ENCODE measurements around the gene PCSK6. TPM values are rescaled to one million over a fixed set of nuclear protein-coding genes. Genes with fewer than 3 reads are reported as not detected.

Gene PCSK6
- total RNA-seq, 2 experiments from 2014 or later = 0.57 TPM; not detected in 1

DNA sequence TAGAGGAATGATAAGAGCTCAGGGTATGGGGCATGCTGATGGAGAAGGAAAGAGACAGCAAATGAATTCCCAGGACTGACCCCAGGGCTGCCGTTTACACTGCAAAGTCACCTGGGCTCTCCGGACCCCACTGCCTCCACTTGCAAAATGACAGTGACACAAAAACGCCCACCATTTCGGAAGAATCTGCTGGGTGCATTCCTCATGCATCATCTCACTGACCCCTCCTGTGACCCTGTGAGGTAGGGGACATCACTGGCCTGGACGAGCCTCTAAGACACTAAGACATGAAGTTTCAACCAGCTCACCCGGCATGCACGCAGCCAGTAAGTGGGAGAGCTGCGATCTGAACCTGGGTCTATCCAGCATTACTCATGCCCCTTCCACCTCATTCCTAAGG is 60.3 kb downstream of the PCSK6 start:
- DNase-seq (ENCODE audit: low spot score) = no peak
- H3K9me2 ChIP-seq (ENCODE audit: insufficient read depth, low read length) = no peaks in the 10 kb centered on the region
- TF ChIP-seq, protein P1, sequence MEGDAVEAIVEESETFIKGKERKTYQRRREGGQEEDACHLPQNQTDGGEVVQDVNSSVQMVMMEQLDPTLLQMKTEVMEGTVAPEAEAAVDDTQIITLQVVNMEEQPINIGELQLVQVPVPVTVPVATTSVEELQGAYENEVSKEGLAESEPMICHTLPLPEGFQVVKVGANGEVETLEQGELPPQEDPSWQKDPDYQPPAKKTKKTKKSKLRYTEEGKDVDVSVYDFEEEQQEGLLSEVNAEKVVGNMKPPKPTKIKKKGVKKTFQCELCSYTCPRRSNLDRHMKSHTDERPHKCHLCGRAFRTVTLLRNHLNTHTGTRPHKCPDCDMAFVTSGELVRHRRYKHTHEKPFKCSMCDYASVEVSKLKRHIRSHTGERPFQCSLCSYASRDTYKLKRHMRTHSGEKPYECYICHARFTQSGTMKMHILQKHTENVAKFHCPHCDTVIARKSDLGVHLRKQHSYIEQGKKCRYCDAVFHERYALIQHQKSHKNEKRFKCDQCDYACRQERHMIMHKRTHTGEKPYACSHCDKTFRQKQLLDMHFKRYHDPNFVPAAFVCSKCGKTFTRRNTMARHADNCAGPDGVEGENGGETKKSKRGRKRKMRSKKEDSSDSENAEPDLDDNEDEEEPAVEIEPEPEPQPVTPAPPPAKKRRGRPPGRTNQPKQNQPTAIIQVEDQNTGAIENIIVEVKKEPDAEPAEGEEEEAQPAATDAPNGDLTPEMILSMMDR (conservative IDR thresholded peaks at IDR 0.05; ENCODE audit: low read length) = no peak
- no peak for TF ChIP-seq EZH2phosphoT487 (IDR thresholded peaks at IDR 0.05; ENCODE audit: borderline replicate concordance, low read depth, low read length)
- H3K4me1 ChIP-seq (ENCODE audit: insufficient read depth, low read length, poor library complexity, severe bottlenecking) = no peaks in the 10 kb centered on the region
- no peak overlapping the region for H3K27ac ChIP-seq (ENCODE audit: low read depth, low read length, poor library complexity, severe bottlenecking)
- ChIA-PET CTCF (ENCODE audit: unreplicated experiment) (no interaction called here), POLR2A (interaction anchor here (0.6 kb wide), 1 partner anchor 170 kb away, joined by 7 read pairs; no protein-coding TSS in a partner anchor)
- no TSS peak for BruUV-seq (replicated peaks)
- no peaks in the 10 kb centered on the region for H3K36me3 ChIP-seq (ENCODE audit: insufficient read depth, low read length)
- H3K4me3 ChIP-seq (ENCODE audit: low read depth, low read length, poor library complexity, severe bottlenecking) = no peak overlapping the region
- H3K9me3 ChIP-seq (ENCODE audit: low read length) = no peaks in the 10 kb centered on the region
- H2AFZ ChIP-seq (ENCODE audit: low read length) = no peak overlapping the region
- no peaks in the 10 kb centered on the region for H3K79me2 ChIP-seq (ENCODE audit: insufficient read depth, low read depth, low read length)
- intact Hi-C loops (cut with micrococcal nuclease; ENCODE audit: unreplicated experiment) = no loop called here
- H4K20me1 ChIP-seq (ENCODE audit: insufficient read depth, low read length) = no peaks in the 10 kb centered on the region
- no peak overlapping the region for H3K4me2 ChIP-seq (ENCODE audit: low read length)

DNA sequence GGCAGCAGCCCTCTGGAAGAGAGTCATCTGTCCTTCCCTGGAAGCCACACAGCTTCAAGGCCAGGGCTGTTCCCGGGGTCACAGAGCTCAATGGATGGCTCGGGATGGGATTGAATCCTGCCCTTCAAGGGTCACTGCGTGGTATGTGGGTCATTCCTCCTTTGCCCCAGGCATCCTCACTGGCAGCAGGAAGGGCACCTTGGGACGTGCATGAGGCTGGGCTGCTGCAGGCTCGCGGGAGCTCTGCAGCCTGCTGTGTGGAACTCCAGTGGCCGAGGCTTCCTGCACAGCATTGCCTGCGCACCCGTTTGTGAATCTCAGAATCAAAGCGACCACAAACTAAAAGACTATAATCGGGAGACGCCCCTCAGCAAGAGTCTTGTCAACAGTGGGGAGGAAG is 60.7 kb downstream of the PCSK6 start:
- H3K36me3 ChIP-seq (ENCODE audit: insufficient read depth, low read length) = no peaks in the 10 kb centered on the region
- ChIA-PET CTCF (ENCODE audit: unreplicated experiment) (no interaction called here), POLR2A (interaction anchor here (0.6 kb wide), 1 partner anchor 171 kb away, joined by 7 read pairs; no protein-coding TSS in a partner anchor)
- no peak for TF ChIP-seq EZH2phosphoT487 (IDR thresholded peaks at IDR 0.05; ENCODE audit: borderline replicate concordance, low read depth, low read length)
- TF ChIP-seq, protein P1 (conservative IDR thresholded peaks at IDR 0.05; ENCODE audit: low read length) = no peak
- H4K20me1 ChIP-seq (ENCODE audit: insufficient read depth, low read length) = no peaks in the 10 kb centered on the region
- H3K9me3 ChIP-seq (ENCODE audit: low read length) = no peaks in the 10 kb centered on the region
- intact Hi-C loops (cut with micrococcal nuclease; ENCODE audit: unreplicated experiment) = no loop called here
- no peak overlapping the region for H2AFZ ChIP-seq (ENCODE audit: low read length)
- no peak overlapping the region for H3K4me2 ChIP-seq (ENCODE audit: low read length)
- BruUV-seq (replicated peaks) = no TSS peak
- no peaks in the 10 kb centered on the region for H3K4me1 ChIP-seq (ENCODE audit: insufficient read depth, low read length, poor library complexity, severe bottlenecking)
- H3K4me3 ChIP-seq (ENCODE audit: low read depth, low read length, poor library complexity, severe bottlenecking) = no peak overlapping the region
- H3K27ac ChIP-seq (ENCODE audit: low read depth, low read length, poor library complexity, severe bottlenecking) = no peak overlapping the region
- DNase-seq (ENCODE audit: low spot score) = no peak
- no peaks in the 10 kb centered on the region for H3K79me2 ChIP-seq (ENCODE audit: insufficient read depth, low read depth, low read length)
- no peaks in the 10 kb centered on the region for H3K9me2 ChIP-seq (ENCODE audit: insufficient read depth, low read length)

DNA sequence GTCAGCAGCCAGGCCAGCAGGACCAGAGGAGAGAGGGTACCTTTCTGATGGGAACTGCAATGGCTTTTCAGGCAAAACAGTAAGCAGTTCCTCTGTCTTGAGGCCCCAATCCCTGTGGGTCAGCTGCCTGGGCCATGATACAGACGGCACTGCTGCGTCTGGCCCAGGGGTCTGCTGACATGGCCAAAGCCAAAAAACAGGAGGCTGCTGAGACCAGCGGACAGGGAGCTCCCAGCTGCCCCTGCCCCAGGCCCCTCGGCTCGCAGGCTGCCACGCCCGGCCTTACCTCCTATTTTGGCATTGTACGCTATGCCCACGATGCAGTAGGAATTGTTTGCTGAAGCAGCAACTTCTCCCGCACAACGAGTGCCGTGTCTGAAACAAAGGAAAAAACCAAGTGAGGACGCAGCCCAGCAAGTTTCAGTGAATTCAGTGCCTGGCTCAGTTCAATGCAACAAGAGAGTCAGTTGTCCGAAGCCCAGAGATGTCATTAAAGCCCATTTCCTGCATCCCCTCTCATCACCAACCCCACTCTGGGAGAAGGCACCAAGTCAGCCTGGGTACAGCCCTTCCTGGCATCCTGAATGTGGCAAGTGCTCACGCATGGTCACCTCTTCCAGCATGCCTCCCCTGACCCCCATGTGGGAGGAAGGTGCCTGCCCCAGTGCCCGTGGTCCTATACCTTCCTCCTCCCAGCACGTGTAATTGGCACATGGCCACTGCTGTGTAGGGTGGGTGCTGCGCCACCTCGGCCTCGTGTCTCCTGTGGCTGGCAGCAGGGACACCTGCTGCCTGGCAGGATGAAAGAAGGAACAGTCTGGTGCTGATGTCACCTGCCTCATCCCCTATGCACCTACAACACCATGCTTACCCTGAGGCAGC is 61.7 kb downstream of the PCSK6 start:
- H3K36me3 ChIP-seq (ENCODE audit: insufficient read depth, low read length) = no peaks in the 10 kb centered on the region
- no peak overlapping the region for H3K4me2 ChIP-seq (ENCODE audit: low read length)
- H3K27ac ChIP-seq (ENCODE audit: low read depth, low read length, poor library complexity, severe bottlenecking) = no peak overlapping the region
- H3K4me3 ChIP-seq (ENCODE audit: low read depth, low read length, poor library complexity, severe bottlenecking) = no peak overlapping the region
- POLR2A ChIA-PET = no interaction called here
- no TSS peak for BruUV-seq (replicated peaks)
- no peaks in the 10 kb centered on the region for H4K20me1 ChIP-seq (ENCODE audit: insufficient read depth, low read length)
- H3K9me2 ChIP-seq (ENCODE audit: insufficient read depth, low read length) = no peaks in the 10 kb centered on the region
- no peaks in the 10 kb centered on the region for H3K9me3 ChIP-seq (ENCODE audit: low read length)
- H3K4me1 ChIP-seq (ENCODE audit: insufficient read depth, low read length, poor library complexity, severe bottlenecking) = no peaks in the 10 kb centered on the region
- CTCF ChIA-PET (ENCODE audit: unreplicated experiment) = no interaction called here
- TF ChIP-seq, protein P1 (conservative IDR thresholded peaks at IDR 0.05; ENCODE audit: low read length) = no peak
- TF ChIP-seq EZH2phosphoT487 (IDR thresholded peaks at IDR 0.05; ENCODE audit: borderline replicate concordance, low read depth, low read length) = no peak
- H3K79me2 ChIP-seq (ENCODE audit: insufficient read depth, low read depth, low read length) = no peaks in the 10 kb centered on the region
- DNase-seq (ENCODE audit: low spot score) = no peak
- no peak overlapping the region for H2AFZ ChIP-seq (ENCODE audit: low read length)
- intact Hi-C loops (cut with micrococcal nuclease; ENCODE audit: unreplicated experiment) = no loop called here
